Amniotic epithelial cell (primary cell): ENCODE data around the gene NID2.

Experiments
- DNase-seq: peaks from one replicate; pipeline ENCODE4 v3.0.0-alpha.2; 2010; ENCODE audit warnings: low read depth

NID2 gene

GRCh38 chr14:52029881-52030280, 39.0 kb downstream of the NID2 start:
- DNase-seq = peak; percentile 68

- no peak for DNase-seq
Observed at GRCh38 chr14:52026901-52027300, 42.0 kb downstream of the NID2 start.

GRCh38 chr14:52026017-52026660, 42.7 kb downstream of the NID2 start:
- DNase-seq = no peak

DNA sequence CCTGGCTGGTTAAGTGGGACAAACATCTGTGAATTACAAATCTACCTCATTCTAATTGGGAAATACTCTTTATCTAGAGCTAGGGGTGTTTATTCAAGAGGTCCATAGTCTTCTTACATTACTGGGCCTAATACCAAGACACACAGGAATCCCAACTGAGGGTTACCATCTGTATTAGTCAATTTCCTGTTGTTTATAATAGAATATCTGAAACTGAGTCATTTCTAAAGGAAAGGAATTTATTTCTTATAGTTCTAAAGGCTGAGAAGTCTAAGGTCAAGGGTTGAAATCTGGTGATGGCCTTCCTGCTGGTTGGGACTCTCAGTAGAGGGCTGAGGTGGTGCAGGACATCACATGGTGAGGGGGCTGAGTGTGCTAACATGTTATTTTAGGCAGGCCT, 43.5 kb downstream of the NID2 start:
- DNase-seq = peak; percentile 94

GRCh38 chr14:52023518-52023917, 45.3 kb downstream of the NID2 start:
- DNase-seq = peak; percentile 57

GRCh38 chr14:52021957-52022600, 46.8 kb downstream of the NID2 start:
- DNase-seq = no peak

GRCh38 chr14:52020866-52021717, 47.8 kb downstream of the NID2 start:
- DNase-seq = no peak

DNA sequence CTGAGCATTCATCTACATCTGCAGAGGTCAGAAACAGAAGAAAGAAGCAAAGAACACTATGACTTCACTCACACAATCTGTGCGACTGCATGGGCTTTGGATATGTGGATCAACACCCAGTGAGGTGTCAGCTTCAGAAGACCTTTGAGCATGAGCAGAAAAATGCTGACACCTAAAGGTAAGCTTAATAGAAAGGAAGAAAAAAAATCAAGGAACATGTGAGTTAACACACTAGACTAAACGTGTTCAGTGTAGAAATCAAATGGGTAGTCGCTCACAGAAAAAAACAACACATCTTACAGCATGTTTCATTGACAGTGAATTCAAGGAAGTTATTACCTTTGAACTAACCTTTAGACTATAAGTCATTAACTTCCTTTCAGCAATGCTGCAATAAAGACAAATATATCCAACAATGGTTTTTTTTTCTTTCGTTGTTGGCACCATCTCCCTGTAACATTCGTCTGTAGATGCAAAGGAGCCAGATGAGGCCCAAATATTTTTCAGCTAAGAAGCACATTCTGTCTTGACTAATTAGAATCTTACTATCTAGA, 48.6 kb downstream of the NID2 start:
- DNase-seq = no peak

GRCh38 chr14:52018970-52019369, 49.9 kb downstream of the NID2 start:
- no peak for DNase-seq

DNA sequence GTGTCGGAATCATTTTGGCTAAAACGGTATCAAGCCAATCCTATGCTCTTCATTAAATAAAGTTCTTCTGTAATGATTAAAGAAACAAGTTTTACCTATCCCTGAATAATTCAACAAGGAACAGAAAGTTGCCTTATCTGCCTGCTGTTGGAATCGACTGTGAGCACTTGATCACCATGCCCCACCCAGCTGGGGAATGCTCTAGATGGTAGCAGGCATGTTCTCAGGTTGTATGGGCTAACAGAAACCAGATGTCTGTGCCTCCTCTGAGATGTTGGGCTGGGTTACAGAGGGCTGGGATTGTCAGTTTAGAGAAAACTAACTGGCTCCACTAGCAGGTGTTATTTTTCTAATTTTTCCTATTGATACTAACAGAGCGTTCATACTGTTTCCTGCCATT, 50.6 kb downstream of the NID2 start:
- no peak for DNase-seq

- DNase-seq = peak; percentile 40
Observed at GRCh38 chr14:52015411-52016030, 53.3 kb downstream of the NID2 start.

DNA sequence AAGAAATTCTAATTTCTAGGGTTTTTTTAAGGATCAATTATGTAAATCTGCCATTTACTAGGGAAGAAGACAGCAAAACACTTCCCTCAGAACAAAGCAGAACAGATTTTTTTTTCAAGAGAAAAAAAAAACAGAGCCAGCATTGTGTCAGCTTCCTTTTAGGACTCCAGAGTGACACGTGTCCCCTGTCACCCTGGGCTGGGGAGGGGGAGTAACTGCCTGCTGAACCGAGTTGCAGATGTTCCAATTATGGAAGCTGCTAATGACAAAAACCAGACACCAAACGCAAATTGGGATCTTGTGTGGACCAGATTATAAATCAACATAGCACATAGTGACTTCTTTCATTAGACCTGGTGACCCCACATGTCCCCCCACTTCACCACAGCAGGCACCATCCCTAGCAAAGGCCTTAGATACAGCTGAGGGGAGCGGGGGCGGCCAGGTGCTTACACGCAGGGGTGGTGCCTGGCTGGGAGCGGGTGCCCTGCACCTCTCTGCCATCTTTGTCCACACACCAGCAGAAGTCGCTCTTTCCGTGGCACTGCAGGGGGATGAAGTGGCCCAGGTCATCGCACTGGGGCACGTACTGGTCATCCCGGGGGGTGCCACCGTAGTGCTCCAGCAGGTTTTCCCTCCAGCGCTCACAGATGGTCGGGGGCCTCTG, 54.1 kb downstream of the NID2 start:
- no peak for DNase-seq

- no peak for DNase-seq
Observed at GRCh38 chr14:52013984-52014600, 54.8 kb downstream of the NID2 start.

DNA sequence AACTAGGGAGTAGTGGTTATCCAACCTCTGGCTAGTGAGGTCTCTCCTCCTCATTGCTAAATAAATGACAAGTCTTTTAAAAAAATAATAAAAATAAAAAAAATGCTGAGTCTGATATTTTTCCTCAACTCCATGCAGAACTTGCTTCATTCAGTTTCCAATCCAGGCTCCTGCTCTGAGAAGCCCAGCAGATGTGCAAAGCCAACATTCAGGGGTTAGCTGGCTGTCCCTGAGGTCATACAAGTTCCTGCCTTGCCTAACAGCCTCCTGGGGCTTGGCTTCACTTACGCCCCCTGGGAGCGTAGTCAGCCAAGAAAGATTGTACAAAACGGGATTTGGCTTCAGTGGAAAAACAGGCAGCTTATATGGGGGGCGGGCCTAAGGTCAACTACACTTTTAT, 56.2 kb downstream of the NID2 start:
- no peak for DNase-seq

DNA sequence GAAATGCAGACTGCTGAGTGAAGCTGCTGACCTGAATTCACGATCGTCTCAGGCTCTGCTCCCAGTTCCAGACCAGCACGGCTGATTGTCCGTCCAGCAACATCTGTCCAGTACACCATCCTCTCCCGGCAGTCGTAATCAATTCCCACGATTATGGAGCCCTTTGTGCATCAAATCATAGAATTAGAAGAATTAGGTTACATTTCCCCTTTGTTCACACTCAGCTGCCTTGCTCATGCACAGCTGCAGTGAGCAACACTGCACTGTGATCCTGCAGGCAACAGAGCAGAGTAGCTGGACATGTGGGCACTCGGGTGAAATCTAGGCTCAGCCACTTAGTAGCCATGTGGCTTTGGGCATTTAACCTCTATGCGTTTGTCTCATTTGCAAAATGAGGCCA, 57.3 kb downstream of the NID2 start:
- DNase-seq = no peak

DNA sequence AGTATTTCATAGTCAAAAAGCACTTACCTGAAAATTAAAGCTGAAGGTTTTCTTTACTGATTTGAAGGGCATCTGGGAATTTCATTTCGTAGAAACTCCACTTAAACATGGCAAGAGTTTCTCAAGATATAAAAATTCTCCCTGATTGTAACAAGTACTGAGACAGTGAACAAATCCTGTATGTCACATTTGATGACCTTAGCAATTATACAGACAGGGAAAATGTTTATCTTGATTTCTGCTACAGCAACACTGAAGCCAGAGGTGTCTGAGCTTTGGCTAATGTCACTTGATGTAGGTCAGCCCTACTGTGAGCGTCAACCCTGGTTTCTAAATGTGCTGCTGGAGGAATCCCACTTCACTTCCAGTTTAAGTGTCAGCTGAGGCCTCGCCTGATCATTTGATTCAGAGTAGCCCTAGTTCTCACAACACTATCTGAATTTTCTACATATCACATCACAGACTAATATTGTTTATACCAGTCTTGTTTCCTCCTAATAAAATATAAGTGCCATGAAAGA, 58.6 kb downstream of the NID2 start:
- no peak for DNase-seq

GRCh38 chr14:52008136-52008535, 60.7 kb downstream of the NID2 start:
- no peak for DNase-seq

DNA sequence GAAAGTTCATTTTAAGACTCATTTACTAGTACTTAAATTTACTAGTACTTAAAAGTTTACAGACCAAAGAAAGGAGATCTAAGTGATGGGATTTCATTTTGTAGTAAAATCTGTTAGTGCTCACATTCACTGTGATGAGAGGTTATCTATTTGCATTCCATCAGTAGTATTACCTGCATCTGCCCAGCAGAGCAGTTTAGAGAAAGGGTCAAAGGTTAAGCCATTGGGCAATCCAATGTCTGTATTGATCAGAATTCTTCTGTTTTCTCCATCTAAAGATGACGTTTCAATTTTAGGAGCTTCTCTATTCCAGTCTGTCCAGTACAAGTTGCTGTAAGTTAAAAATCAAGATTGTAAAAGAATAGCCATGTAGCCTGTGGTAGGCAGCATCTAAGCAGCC, 61.2 kb downstream of the NID2 start:
- DNase-seq = no peak

DNA sequence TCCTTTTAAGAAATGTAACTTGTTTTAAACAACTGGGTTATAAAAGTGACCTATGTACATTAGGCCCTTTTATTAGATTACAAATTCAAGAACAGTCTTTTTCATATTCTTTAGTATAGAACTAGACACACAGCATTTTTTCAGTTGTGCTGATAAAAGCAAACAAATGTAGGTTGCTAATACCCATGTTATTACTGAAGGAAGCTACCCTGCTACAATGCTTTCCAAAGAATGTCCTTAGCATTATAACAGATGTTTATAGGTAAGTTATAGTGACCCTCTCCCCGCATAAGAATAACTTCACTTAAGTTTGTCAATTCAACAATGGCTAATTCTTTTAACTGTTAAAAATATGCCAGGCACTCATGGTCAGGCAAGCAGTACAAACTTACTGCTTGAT, 61.6 kb downstream of the NID2 start:
- DNase-seq = no peak

GRCh38 chr14:52006361-52006760, 62.5 kb downstream of the NID2 start:
- no peak for DNase-seq

- no peak for DNase-seq
Observed at GRCh38 chr14:52005625-52006024, 63.2 kb downstream of the NID2 start.
